ENCODE results near the gene PCNX2.

Gene PCNX2

DNA sequence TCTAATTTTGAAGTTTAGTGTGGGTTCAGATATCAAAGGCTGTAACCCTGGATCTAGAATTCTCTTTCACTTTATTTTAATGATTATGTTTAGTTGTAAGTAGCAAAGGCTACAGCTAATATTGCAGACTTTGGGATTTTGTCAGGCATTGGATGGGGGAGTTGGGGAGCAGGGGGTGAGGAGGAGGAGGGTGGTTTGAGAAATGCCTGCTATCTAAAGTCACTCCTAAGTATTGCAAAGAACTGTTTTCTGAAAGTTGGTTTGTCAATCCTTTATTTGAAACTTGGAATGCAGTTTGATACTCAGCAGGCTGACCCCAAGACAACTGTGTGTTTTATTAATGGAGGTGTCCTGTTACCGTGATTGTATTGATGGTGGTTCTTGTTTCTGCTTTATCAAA lies 343.9 kb downstream of the PCNX2 start:
- Histone ChIP-seq H3K4me3 (ENCODE audit: low read length) (peak overlapping the region; percentile 83), H3K79me2 (ENCODE audit: low read length) (no peaks in the 10 kb centered on the region), H3K9me2 (replicated peaks; ENCODE audit: insufficient read depth, low read length) (no peaks in the 10 kb centered on the region), H3K36me3 (replicated peaks; ENCODE audit: insufficient read depth, low read length) (no peaks in the 10 kb centered on the region), H3K9me3 (replicated peaks; ENCODE audit: insufficient read depth, low read length) (no peaks in the 10 kb centered on the region), H3K4me2 (ENCODE audit: low read depth, low read length) (peak overlapping the region; percentile 79), H3K9ac (ENCODE audit: low read length) (no peak overlapping the region), H4K20me1 (ENCODE audit: insufficient read depth, low read length) (no peaks in the 10 kb centered on the region), H3K27me3 (replicated peaks; ENCODE audit: insufficient read depth, low read length) (no peaks in the 10 kb centered on the region), H2AFZ (ENCODE audit: low read length) (0 out of 2 replicates have a peak overlapping the region, but pooled peaks have one; percentile 99), H3F3A (ENCODE audit: insufficient read depth, low read length) (no peaks in the 10 kb centered on the region), H3K27ac (ENCODE audit: low read length) (no peak overlapping the region), H3K4me1 (ENCODE audit: low read length) (peaks cover 6% of the 10 kb centered on the region; the same call in 1 of the 2 replicates)
- TF ChIP-seq, protein P1, sequence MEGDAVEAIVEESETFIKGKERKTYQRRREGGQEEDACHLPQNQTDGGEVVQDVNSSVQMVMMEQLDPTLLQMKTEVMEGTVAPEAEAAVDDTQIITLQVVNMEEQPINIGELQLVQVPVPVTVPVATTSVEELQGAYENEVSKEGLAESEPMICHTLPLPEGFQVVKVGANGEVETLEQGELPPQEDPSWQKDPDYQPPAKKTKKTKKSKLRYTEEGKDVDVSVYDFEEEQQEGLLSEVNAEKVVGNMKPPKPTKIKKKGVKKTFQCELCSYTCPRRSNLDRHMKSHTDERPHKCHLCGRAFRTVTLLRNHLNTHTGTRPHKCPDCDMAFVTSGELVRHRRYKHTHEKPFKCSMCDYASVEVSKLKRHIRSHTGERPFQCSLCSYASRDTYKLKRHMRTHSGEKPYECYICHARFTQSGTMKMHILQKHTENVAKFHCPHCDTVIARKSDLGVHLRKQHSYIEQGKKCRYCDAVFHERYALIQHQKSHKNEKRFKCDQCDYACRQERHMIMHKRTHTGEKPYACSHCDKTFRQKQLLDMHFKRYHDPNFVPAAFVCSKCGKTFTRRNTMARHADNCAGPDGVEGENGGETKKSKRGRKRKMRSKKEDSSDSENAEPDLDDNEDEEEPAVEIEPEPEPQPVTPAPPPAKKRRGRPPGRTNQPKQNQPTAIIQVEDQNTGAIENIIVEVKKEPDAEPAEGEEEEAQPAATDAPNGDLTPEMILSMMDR (IDR thresholded peaks at IDR 0.05; ENCODE audit: low read length) = no peak
- TF ChIP-seq EZH2phosphoT487 (IDR thresholded peaks at IDR 0.05; ENCODE audit: low read length) (no peak), EZH2 (optimal IDR thresholded peaks at IDR 0.05; ENCODE audit: low read depth, low read length) (no peak)
- DNase-seq = no peak

DNA sequence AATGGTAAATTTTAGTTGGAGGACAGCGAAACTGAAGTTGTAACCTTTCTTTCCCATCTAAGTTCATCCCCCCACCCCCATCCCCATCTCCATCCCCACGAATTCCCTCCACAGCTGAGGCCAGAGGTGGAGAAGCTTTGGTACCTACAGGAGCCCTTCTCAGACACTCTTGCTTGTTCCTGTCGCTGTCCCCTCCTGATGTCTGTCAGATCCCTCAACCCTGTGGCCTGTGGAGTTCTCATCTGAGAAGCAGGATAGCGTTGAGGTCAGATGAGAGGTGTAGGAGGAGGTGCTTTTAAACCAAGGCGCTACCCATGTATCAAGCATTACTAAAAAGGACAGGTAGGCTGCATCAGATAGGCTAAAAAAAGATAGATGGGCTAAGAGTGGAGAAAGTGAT lies 344.3 kb downstream of the PCNX2 start:
- Histone ChIP-seq H3K9me2 (replicated peaks; ENCODE audit: insufficient read depth, low read length) (no peaks in the 10 kb centered on the region), H3K4me3 (ENCODE audit: low read length) (peak overlapping the region; percentile 83), H2AFZ (ENCODE audit: low read length) (peak overlapping the region; percentile 99), H3K9me3 (replicated peaks; ENCODE audit: insufficient read depth, low read length) (no peaks in the 10 kb centered on the region), H4K20me1 (ENCODE audit: insufficient read depth, low read length) (no peaks in the 10 kb centered on the region), H3K9ac (ENCODE audit: low read length) (peak overlapping the region; percentile 69; the same call in 1 of the 2 replicates), H3K4me2 (ENCODE audit: low read depth, low read length) (peak overlapping the region; percentile 79), H3K4me1 (ENCODE audit: low read length) (peaks cover 6% of the 10 kb centered on the region; the same call in 1 of the 2 replicates), H3K27me3 (replicated peaks; ENCODE audit: insufficient read depth, low read length) (no peaks in the 10 kb centered on the region), H3K27ac (ENCODE audit: low read length) (no peak overlapping the region), H3K36me3 (replicated peaks; ENCODE audit: insufficient read depth, low read length) (no peaks in the 10 kb centered on the region), H3K79me2 (ENCODE audit: low read length) (no peaks in the 10 kb centered on the region), H3F3A (ENCODE audit: insufficient read depth, low read length) (no peaks in the 10 kb centered on the region)
- no peak for TF ChIP-seq EZH2phosphoT487 (IDR thresholded peaks at IDR 0.05; ENCODE audit: low read length)
- TF ChIP-seq, protein P1 (IDR thresholded peaks at IDR 0.05; ENCODE audit: low read length) = no peak
- TF ChIP-seq EZH2 (optimal IDR thresholded peaks at IDR 0.05; ENCODE audit: low read depth, low read length) = no peak
- peak; percentile 27 for DNase-seq

DNA sequence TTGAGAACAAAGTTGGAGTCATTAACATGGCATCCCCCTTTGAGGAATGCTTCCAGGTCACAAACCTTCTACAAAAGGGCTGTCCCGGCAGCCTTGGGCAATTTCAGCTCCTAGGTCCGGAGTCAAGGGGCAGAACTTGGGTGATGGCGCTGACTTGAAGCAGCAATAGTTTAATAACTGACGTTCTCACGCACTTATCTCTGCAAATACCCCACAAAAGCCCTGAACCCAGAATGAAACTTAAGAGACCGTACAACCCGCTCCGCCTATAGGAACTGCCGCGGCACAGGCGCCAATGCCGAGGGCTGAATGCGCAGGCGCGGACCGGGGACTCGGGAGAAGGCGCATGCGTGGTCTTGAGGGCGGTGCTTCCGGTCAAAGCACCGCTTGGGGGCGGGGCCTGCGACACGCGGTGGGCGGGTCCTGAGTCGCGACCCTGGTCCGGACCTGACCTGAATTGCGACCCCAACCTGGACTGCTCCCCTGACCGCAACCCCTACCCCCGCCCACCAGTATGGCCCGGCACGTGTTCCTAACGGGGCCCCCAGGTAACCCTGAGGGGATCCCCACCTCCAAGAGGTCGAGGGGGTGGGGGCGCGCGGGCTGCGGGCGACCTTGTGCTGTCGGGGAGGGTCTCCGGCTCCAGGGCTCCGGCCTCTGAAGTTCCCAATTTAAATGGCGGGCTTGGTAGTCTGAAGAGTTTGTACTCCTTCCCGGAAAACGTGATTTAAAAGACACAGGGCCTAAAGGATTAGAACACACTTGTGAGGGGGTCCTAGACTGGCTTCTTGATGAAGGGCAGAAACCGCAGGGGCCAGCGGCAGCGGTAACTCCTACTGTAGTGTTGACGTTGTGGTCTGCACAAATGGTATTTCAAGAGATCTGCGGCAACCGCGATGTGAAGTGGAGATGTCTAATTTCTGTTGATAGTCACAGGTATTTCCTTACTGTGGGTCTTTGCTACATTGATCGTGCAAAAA lies 345.0 kb downstream of the PCNX2 start, which contains the start of gene NTPCR:
TSS of gene NTPCR (plus strand) at position 415 of the 980 bp plus-strand sequence. CDS start at position 515, 100 bp downstream.
- H3K4me3 ChIP-seq (ENCODE audit: low read length) = peak within 1 kb of the TSS; percentile 83
- H3K9me3 ChIP-seq (replicated peaks; ENCODE audit: insufficient read depth, low read length) = no peaks in the 10 kb centered on the region
- H3K79me2 ChIP-seq (ENCODE audit: low read length) = no peaks in the 10 kb centered on the region
- H3K9ac ChIP-seq (ENCODE audit: low read length) = peak within 1 kb of the TSS; percentile 69
- no peaks in the 10 kb centered on the region for H3K36me3 ChIP-seq (replicated peaks; ENCODE audit: insufficient read depth, low read length)
- no peaks in the 10 kb centered on the region for H3K9me2 ChIP-seq (replicated peaks; ENCODE audit: insufficient read depth, low read length)
- TF ChIP-seq EZH2 (optimal IDR thresholded peaks at IDR 0.05; ENCODE audit: low read depth, low read length) (no peak), EZH2phosphoT487 (IDR thresholded peaks at IDR 0.05; ENCODE audit: low read length) (no peak)
- peak within 1 kb of the TSS; percentile 99 for H2AFZ ChIP-seq (ENCODE audit: low read length)
- H3K27me3 ChIP-seq (replicated peaks; ENCODE audit: insufficient read depth, low read length) = no peaks in the 10 kb centered on the region
- H3K27ac ChIP-seq (ENCODE audit: low read length) = peak within 1 kb of the TSS; percentile 10; the same call in 1 of the 2 replicates
- DNase-seq = peak; percentile 98
- H3F3A ChIP-seq (ENCODE audit: insufficient read depth, low read length) = no peaks in the 10 kb centered on the region
- H3K4me1 ChIP-seq (ENCODE audit: low read length) = peaks cover 6% of the 10 kb centered on the region; the same call in 1 of the 2 replicates
- peak within 1 kb of the TSS; percentile 79 for H3K4me2 ChIP-seq (ENCODE audit: low read depth, low read length)
- H4K20me1 ChIP-seq (ENCODE audit: insufficient read depth, low read length) = no peaks in the 10 kb centered on the region
